ENCODE data around the gene NKX2-4.
"Not testable (repeated sequence)": the region's sequence is repeated elsewhere in the genome, so short reads cannot be mapped to it uniquely, and the experiment has no call there.

The NKX2-4 gene

GRCh38 chr20:21432911-21433310, 35.6 kb upstream of the NKX2-4 start:
- TF ChIP-seq, protein P1, sequence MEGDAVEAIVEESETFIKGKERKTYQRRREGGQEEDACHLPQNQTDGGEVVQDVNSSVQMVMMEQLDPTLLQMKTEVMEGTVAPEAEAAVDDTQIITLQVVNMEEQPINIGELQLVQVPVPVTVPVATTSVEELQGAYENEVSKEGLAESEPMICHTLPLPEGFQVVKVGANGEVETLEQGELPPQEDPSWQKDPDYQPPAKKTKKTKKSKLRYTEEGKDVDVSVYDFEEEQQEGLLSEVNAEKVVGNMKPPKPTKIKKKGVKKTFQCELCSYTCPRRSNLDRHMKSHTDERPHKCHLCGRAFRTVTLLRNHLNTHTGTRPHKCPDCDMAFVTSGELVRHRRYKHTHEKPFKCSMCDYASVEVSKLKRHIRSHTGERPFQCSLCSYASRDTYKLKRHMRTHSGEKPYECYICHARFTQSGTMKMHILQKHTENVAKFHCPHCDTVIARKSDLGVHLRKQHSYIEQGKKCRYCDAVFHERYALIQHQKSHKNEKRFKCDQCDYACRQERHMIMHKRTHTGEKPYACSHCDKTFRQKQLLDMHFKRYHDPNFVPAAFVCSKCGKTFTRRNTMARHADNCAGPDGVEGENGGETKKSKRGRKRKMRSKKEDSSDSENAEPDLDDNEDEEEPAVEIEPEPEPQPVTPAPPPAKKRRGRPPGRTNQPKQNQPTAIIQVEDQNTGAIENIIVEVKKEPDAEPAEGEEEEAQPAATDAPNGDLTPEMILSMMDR (IDR thresholded peaks at IDR 0.05; ENCODE audit: control extremely low read depth, extremely low read depth, low read depth, missing control alignments), result no peak
- ChIA-PET CTCF (no interaction called here), POLR2A (no interaction called here)
- no peak for DNase-seq (ENCODE audit: extremely low spot score)

GRCh38 chr20:21430020-21430419, 32.7 kb upstream of the NKX2-4 start:
- TF ChIP-seq, protein P1 (IDR thresholded peaks at IDR 0.05; ENCODE audit: control extremely low read depth, extremely low read depth, low read depth, missing control alignments), result no peak
- POLR2A ChIA-PET, result no interaction called here
- DNase-seq (ENCODE audit: extremely low spot score), result no peak
- CTCF ChIA-PET, result no interaction called here

DNA sequence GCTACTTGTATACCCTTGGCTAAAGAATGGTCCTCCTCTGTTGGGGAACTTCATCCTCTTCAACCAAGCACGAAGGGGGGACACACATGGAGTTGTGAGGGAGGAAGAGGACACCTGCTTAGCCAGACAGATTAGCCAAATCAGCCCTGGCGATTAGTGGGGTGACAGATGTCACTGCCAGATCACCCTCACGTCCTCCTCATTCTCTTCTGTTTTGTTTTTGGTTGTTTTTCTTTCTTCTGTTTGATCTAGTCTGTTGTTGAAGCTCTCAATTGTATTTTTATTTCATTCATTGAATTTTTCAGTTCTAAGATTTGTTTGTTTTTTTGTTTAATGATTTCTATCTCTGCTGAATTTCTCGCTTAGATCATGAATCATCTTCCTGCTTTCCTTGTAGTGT, 27.5 kb upstream of the NKX2-4 start:
- ChIA-PET CTCF (interaction anchor here (1.0 kb wide), 1 partner anchor 19 kb away, joined by 3 read pairs; no protein-coding TSS in a partner anchor), POLR2A (no interaction called here)
- TF ChIP-seq, protein P1 (IDR thresholded peaks at IDR 0.05; ENCODE audit: control extremely low read depth, extremely low read depth, low read depth, missing control alignments), result no peak

DNA sequence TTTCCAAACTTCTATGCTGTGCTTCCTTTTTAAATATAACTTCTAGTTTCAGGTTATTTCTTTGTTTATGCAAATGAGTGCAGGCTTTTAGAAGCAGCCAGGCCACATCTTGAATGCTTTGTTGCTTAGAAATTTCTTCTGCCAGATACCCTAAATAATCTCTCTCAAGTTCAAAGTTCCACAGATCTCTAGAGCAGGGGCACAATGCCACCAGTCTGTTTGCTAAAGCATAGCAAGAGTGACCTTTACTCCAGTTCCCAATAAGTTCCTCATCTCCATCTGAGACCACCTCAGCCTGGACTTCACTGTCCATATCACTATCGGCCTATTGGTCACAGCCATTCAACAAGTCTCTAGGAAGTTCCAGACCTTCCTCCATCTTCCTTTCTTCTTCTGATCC, 26.4 kb upstream of the NKX2-4 start:
- DNase-seq (ENCODE audit: extremely low spot score); POLR2A ChIA-PET; CTCF ChIA-PET: not testable (repeated sequence)

More for the DNA sequence above, 27.5 kb upstream of the NKX2-4 start:
- DNase-seq (ENCODE audit: extremely low spot score), result no peak

- ChIA-PET POLR2A (no interaction called here), CTCF (no interaction called here)
- no peak for DNase-seq (ENCODE audit: extremely low spot score)
- TF ChIP-seq, protein P1 (IDR thresholded peaks at IDR 0.05; ENCODE audit: control extremely low read depth, extremely low read depth, low read depth, missing control alignments), result no peak
Measured at GRCh38 chr20:21421601-21422236, 24.4 kb upstream of the NKX2-4 start.

DNA sequence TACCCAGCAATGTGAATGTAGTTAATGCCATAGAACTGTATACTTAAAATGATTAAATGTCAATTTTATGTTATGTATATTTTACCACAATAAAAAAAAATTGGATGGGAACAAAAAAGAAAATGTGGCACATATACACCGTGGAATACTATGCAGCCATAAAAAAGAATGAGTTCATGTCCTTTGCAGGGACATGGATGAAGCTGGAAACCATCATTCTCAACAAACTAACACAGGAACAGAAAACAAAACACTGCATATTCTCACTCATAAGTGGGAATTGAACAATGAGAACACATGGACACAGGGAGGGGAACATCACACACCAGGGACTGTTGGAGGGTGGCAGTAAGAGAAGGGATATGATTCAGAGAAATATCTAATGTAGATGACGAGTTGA, 21.8 kb upstream of the NKX2-4 start:
- CTCF ChIA-PET; POLR2A ChIA-PET; DNase-seq (ENCODE audit: extremely low spot score): not testable (repeated sequence)

GRCh38 chr20:21413996-21414395, 16.7 kb upstream of the NKX2-4 start:
- POLR2A ChIA-PET, result not testable (repeated sequence)

GRCh38 chr20:21411725-21412124, 14.4 kb upstream of the NKX2-4 start:
- ChIA-PET CTCF (no interaction called here), POLR2A (no interaction called here)
- TF ChIP-seq, protein P1 (IDR thresholded peaks at IDR 0.05; ENCODE audit: control extremely low read depth, extremely low read depth, low read depth, missing control alignments), result no peak
- DNase-seq (ENCODE audit: extremely low spot score), result no peak

More at GRCh38 chr20:21413996-21414395, 16.7 kb upstream of the NKX2-4 start:
- CTCF ChIA-PET, result interaction anchor here (1.0 kb wide), 1 partner anchor 356 kb away, joined by 3 read pairs; no protein-coding TSS in a partner anchor
- DNase-seq (ENCODE audit: extremely low spot score), result not testable (repeated sequence)

Measured in GM10248 (cell line).